Bronchus fibroblast of lung (primary cell): ENCODE data around the gene CHST4. TPM values are rescaled to one million over a fixed set of nuclear protein-coding genes. Genes with fewer than 3 reads are reported as not detected.

Source experiments
- total RNA-seq: library from RNA; depleted of rRNA; stranded (reverse); fragments of >200 nt; gene quantifications from 2 replicates; pipeline ENCODE4 v1.2.3, GENCODE V29; 2015

The CHST4 gene
- total RNA-seq = under 0.01 TPM in 1 of 2 replicates, not detected in the other

DNA sequence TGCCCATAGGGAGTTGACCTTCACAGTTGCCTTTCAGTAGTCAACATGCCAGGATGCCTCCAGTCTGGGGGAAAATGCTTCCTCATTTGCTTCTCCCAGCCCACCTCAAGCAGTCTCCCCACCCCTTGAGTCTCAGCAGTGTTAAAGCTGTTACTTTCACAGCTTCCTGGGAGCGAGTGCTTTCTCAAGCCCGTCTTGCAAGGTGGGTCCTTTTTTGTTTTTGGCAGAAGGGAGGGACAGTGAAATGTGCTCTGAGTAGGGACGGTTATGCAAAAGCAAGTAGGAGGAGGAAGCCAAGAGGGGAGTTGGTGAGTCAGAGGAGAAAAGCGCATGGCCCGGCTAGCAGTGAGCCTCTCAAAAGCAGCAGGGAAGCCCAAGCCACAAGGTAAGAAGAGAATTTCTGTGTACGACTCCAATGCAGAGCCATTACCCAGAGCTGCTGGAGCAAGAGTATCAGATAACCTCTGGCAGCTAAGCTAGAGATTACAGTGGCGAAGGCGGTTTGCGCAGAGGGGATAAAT is at the start of gene CHST4:
Gene CHST4 (plus strand): TSS at position 316 of the 521 bp plus-strand sequence. CDS start 10,252 bp downstream, outside the sequence.

DNA sequence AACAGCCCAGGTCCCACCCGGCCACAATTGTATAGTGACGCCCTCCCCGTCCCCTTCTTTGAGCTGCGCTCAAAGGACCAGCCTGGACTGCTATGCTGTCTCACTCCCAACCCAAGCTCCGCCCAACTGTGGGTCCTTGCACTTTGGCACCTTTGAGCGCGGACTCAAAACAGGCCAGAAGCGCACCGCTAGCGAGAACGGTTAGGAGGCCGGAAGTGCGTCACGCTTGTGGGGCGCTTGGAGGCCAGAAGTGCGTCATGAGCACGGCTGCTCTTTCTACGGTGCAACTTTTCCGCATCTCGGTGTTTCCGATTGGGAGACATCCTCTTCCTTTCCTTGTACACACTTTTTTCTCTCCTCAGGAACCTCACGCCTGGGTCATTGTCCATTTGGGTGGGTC is 37.1 kb upstream of the CHST4 start, which contains the start of gene ZNF19:
Gene ZNF19 (minus strand): TSS at position 203 of the 400 bp plus-strand sequence. CDS start 7,210 bp downstream, outside the sequence.

DNA sequence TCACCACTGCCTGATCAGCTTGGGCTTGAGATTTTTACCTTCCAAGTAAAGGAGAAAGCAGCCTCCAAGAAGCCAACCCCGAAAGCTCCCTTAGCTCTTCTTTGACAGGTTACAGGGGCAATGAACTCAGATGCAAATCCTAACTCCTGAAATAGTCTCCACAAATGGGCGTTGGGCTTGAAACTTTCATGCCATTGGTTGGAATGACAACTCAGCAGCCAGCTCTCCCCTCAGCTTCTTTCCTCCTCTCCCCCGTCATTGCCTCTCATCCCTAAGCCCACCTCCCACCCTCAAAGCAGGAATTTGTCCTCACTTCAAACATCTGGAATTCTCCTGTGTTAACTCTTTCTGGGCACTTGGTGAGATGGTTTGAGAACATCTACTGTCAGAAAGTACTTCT is 50.7 kb downstream of the CHST4 start, which contains the start of gene TAT:
Gene TAT (minus strand): TSS at position 122 of the 400 bp plus-strand sequence. CDS start 677 bp downstream, outside the sequence.

Other genes starting within 250 kb of the CHST4 start
- gene CMTR2, start 237.0 kb upstream of the CHST4 start, total RNA-seq = 15.0 TPM in 2 replicates
- under 0.01 TPM in 1 of 2 replicates, not detected in the other for gene CALB2, start 167.7 kb upstream of the CHST4 start, total RNA-seq
- not detected in 2 replicates for gene TLE7, start 84.4 kb upstream of the CHST4 start, total RNA-seq
- gene ZNF23, start 64.2 kb upstream of the CHST4 start, total RNA-seq = 5.4 and 5.5 TPM in 2 replicates
- gene ZNF19, start 37.1 kb upstream of the CHST4 start, total RNA-seq = 1.5 and 2.5 TPM in 2 replicates
- not detected in 2 replicates for gene TAT, start 50.7 kb downstream of the CHST4 start, total RNA-seq
- gene MARVELD3, start 99.8 kb downstream of the CHST4 start, total RNA-seq = not detected in 2 replicates
- gene PHLPP2, start 198.3 kb downstream of the CHST4 start, total RNA-seq = 3.5 and 4.2 TPM in 2 replicates